Body of pancreas (tissue), 4 donors: Measurements from ENCODE around the gene SPR.

Experiments
- POLR2A ChIP-seq, 3 donors: fragments of 450-650 bp; IDR thresholded peaks; one replicate each; pipeline ENCODE4 v1.6.1; 2016; ENCODE audit warnings: antibody characterized with exemption in 3 of 3, mild to moderate bottlenecking in 2 of 3
- TF ChIP-seq, protein P1 (sequence below), 7 experiments: fragments of 450-650 bp in 4 of 7; fragments of 200-600 bp in 3 of 7; sonication (generic) in 3 of 7; IDR thresholded peaks; one replicate each; pipeline ENCODE4 v1.5.1; 2016 to 2019; ENCODE audit warnings: antibody characterized with exemption in 7 of 7

DNA sequence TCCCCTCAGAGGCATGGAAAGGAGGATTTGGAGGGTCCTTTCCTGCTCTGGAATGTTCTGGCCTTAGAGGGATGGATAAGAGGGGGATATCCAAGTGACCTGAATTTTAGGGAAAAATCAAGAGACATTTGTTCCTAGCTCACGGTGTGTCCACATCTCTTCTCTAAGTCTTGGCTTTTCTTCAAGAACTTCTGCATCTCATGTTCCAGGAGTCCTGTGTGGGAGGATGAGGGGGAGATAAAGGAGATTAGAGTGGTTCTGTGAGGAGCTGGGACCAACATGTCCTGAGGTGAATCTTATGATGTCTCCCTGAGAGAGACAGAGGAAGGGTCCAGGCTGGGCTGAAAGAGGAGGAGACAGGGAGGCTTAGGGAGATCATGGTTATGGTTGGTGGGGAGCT is 41.8 kb downstream of the SPR start:
- TF ChIP-seq, protein P1, sequence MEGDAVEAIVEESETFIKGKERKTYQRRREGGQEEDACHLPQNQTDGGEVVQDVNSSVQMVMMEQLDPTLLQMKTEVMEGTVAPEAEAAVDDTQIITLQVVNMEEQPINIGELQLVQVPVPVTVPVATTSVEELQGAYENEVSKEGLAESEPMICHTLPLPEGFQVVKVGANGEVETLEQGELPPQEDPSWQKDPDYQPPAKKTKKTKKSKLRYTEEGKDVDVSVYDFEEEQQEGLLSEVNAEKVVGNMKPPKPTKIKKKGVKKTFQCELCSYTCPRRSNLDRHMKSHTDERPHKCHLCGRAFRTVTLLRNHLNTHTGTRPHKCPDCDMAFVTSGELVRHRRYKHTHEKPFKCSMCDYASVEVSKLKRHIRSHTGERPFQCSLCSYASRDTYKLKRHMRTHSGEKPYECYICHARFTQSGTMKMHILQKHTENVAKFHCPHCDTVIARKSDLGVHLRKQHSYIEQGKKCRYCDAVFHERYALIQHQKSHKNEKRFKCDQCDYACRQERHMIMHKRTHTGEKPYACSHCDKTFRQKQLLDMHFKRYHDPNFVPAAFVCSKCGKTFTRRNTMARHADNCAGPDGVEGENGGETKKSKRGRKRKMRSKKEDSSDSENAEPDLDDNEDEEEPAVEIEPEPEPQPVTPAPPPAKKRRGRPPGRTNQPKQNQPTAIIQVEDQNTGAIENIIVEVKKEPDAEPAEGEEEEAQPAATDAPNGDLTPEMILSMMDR (IDR thresholded peaks at IDR 0.05), result no peak
- TF ChIP-seq POLR2A (IDR thresholded peaks at IDR 0.05), result no peak
